Activated naive CD4-positive, alpha-beta T cell treated with anti-CD3 and anti-CD28 coated beads, Interleukin-2, amount 10 ng/mL, durations not matched to agents 7 days and 5 days (primary cell): ENCODE results near the gene FADS3.

Experiments
- CTCF ChIA-PET: fragments of 350-600 bp; sonication (Branson Sonifier 250); formaldehyde crosslinking; loops from one replicate; lab custom pipeline; 2021; ENCODE audit warnings: antibody characterized with exemption; lab: Charles Lee
- DNase-seq: peaks from one replicate; pipeline ENCODE4 v3.0.0-alpha.2; 2020
- H3K27ac Mint-ChIP-seq: one replicate; pipeline ENCODE4 v1.8.0; 2021; ENCODE audit warnings: mild to moderate bottlenecking, moderate library complexity, mixed read lengths
- H3K27me3 Mint-ChIP-seq: one replicate; pipeline ENCODE4 v1.8.0; 2021; ENCODE audit warnings: mild to moderate bottlenecking, mixed read lengths
- H3K36me3 Mint-ChIP-seq: one replicate; pipeline ENCODE4 v1.8.0; 2021; ENCODE audit warnings: mixed read lengths
- H3K4me1 Mint-ChIP-seq: one replicate; pipeline ENCODE4 v1.8.0; 2021; ENCODE audit warnings: mixed read lengths
- H3K4me3 Mint-ChIP-seq: one replicate; pipeline ENCODE4 v1.8.0; 2021; ENCODE audit warnings: mild to moderate bottlenecking, moderate library complexity, mixed read lengths
- H3K9me3 Mint-ChIP-seq: one replicate; pipeline ENCODE4 v1.8.0; 2021; ENCODE audit warnings: mixed read lengths

FADS3 gene

GRCh38 chr11:61910187-61911127 is 19.1 kb upstream of the FADS3 start:
- Mint-ChIP-seq H3K27ac (no peak overlapping the region), H3K4me3 (no peak overlapping the region), H3K36me3 (no peaks in the 10 kb centered on the region), H3K4me1 (no peaks in the 10 kb centered on the region), H3K9me3 (no peaks in the 10 kb centered on the region), H3K27me3 (peaks cover 18% of the 10 kb centered on the region)
- CTCF ChIA-PET, result interaction anchor here (0.7 to 1.9 kb wide), 5 partner anchors 9 to 172 kb away, joined by 3 to 10 read pairs (median 4); no protein-coding TSS in a partner anchor
- no peak for DNase-seq

DNA sequence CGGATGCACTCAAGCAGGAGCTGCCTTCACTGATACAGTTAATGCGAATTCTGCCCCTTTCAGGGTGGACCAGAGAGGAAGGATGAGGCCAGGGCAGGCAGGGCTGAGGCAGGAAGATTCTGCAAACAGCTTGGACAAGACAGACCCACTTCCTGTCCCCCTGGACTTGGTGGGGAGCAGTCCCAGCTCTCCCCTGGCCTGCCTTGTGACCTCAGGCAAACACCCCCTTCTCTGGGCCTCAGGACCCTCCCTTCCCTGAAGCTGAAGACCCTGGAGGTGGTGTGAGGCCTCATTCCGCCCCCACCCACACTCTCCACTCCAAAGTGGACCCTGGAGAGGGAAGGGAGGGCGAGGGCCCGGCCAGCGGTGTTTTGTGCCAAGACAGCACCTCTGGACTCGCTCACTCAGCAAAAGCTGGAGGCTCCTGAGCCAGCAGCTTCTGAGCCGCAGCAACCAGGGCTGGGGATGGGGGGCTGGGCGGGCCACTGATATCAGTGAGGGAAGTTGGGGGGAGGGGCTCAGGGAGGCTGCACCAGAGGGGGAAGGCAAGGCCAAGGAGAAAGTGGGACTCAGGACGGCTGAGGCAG is 17.5 kb upstream of the FADS3 start:
- Mint-ChIP-seq H3K4me1 (no peaks in the 10 kb centered on the region), H3K36me3 (no peaks in the 10 kb centered on the region), H3K27ac (no peak overlapping the region), H3K9me3 (no peaks in the 10 kb centered on the region), H3K4me3 (no peak overlapping the region), H3K27me3 (peaks cover 8% of the 10 kb centered on the region)
- CTCF ChIA-PET, result interaction anchor here (0.8 to 1.9 kb wide), 6 partner anchors 10 to 199 kb away, joined by 3 to 10 read pairs (median 4); no protein-coding TSS in a partner anchor
- no peak for DNase-seq

DNA sequence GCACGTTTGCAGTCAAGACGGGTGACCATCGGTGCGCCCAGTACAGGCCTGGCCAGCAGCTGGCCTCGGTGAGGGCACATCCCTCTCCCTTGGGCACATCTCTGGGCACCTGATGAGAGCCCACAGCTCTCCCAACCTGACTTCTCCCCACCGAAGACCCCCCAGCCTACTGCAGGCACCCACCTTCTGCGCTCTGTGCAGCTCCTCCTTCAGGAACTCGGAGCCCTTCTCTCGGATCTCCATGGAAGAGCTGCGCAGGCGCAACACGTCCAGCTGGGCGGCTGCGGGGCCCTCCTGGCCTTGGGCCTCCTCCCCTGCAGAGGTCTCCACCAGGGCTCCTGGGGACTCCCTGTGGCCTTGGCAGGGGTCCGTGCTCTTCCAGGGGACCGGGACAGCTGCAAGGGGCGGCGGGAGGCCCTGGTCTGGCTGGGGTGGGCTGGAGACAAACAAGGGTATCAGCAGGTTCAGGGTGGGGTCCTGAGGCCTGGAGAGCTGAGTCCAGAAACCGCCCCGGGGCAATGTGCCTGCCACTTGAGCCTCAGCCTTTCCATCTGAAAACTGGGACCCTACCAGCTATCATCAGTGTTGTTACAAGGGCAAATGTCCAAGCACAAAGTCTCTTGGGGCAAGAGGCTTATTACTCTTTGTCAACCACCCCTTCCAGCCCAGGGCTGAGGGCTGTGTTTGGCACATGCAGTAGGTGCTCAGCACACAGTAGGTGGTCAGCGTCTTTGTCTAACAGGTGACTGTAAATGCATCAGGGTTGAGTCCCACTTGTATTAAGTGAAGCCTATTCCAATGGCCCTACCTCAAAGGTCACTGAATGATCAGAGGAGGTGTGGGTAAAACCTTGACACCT is 16.8 kb upstream of the FADS3 start:
- DNase-seq, result no peak
- H3K4me3 Mint-ChIP-seq, result no peak overlapping the region
- H3K36me3 Mint-ChIP-seq, result no peaks in the 10 kb centered on the region
- no peaks in the 10 kb centered on the region for H3K4me1 Mint-ChIP-seq
- no peaks in the 10 kb centered on the region for H3K9me3 Mint-ChIP-seq
- peaks cover 9% of the 10 kb centered on the region for H3K27me3 Mint-ChIP-seq
- no peak overlapping the region for H3K27ac Mint-ChIP-seq
- CTCF ChIA-PET, result interaction anchor here (0.8 to 1.9 kb wide), 6 partner anchors 9 to 200 kb away, joined by 3 to 10 read pairs (median 4); no protein-coding TSS in a partner anchor

- Mint-ChIP-seq H3K4me3 (no peak overlapping the region), H3K27me3 (peaks cover 9% of the 10 kb centered on the region), H3K36me3 (no peaks in the 10 kb centered on the region), H3K27ac (no peak overlapping the region), H3K9me3 (no peaks in the 10 kb centered on the region), H3K4me1 (no peaks in the 10 kb centered on the region)
- CTCF ChIA-PET, result interaction anchor here (0.9 to 1.9 kb wide), 2 partner anchors 8 to 40 kb away, joined by 3 to 9 read pairs; no protein-coding TSS in a partner anchor
- DNase-seq, result no peak
Measured at GRCh38 chr11:61907282-61907681, 15.9 kb upstream of the FADS3 start.

DNA sequence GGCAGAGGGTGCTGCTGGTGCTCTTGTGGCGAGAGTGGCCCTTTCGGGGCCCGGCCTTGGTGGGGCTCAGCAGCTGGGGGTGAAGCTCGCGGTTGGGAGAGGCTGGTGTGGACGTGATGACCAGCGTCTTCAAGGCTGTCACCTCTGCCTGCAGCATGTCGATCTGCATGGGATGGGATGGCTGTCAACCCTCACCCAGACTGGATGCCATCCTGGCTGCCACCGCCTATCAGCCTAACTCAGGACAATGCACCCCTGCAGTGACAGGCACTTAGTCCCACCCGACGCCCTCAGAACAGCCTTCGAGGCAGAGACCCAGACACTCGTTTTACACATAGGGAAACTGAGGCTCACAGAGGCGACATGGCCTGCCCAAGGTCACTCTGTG is 15.2 kb upstream of the FADS3 start:
- no peak for DNase-seq
- Mint-ChIP-seq H3K36me3 (no peaks in the 10 kb centered on the region), H3K27me3 (peaks cover 9% of the 10 kb centered on the region), H3K4me1 (no peaks in the 10 kb centered on the region), H3K27ac (no peak overlapping the region), H3K4me3 (no peak overlapping the region), H3K9me3 (no peaks in the 10 kb centered on the region)
- CTCF ChIA-PET, result no interaction called here

DNA sequence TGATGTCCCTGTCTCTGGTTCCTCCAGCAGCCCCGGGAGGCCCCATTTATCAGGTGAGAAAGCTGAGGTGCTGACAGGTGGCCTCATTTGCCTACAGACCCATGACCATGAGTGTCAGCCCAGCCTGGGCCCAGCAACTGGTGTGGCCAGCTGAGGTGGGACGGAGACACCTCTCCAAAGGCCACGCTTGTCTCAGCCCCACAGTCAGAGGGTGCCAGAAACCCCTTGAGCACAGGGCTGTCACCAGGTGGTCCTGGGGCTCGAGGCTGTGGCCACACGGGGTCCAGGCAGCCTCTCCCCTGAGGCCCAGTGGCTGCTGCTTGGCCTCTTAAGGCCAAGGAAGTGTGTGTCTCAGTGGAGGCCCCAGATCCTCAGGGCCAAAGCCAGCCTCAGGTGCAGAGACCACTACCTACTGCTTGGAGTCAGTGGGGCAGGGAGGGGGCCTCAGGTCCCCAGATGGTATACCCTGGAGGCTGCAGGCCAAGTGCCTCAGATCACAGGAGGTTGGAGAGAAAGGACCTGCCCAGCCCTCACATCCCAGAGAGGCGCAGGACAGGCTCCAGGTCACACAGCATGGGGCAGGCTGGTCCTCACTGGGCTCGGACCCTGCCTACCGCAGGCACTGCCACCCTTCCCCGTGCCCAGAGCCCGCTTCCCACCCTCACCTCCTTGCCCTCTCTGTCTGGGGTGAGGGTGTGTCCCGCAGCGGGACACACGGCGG is 14.6 kb upstream of the FADS3 start:
- CTCF ChIA-PET, result interaction anchor here (1.2 kb wide), 1 partner anchor 176 kb away, joined by 4 read pairs; no protein-coding TSS in a partner anchor
- Mint-ChIP-seq H3K4me1 (no peaks in the 10 kb centered on the region), H3K36me3 (no peaks in the 10 kb centered on the region), H3K4me3 (no peak overlapping the region), H3K9me3 (no peaks in the 10 kb centered on the region), H3K27me3 (peaks cover 9% of the 10 kb centered on the region), H3K27ac (no peak overlapping the region)
- no peak for DNase-seq

- CTCF ChIA-PET, result interaction anchor here (1.2 to 10.4 kb wide), 2 partner anchors 43 to 177 kb away, joined by 4 to 176 read pairs; partner anchors contain the start of gene BEST1
- Mint-ChIP-seq H3K27me3 (peaks cover 9% of the 10 kb centered on the region), H3K4me3 (no peak overlapping the region), H3K36me3 (no peaks in the 10 kb centered on the region), H3K27ac (no peak overlapping the region), H3K9me3 (no peaks in the 10 kb centered on the region), H3K4me1 (no peaks in the 10 kb centered on the region)
- no peak for DNase-seq
Measured at GRCh38 chr11:61905067-61905696, 13.8 kb upstream of the FADS3 start.

GRCh38 chr11:61904539-61905048 is 13.2 kb upstream of the FADS3 start:
- H3K4me1 Mint-ChIP-seq, result no peaks in the 10 kb centered on the region
- H3K36me3 Mint-ChIP-seq, result no peaks in the 10 kb centered on the region
- no peak overlapping the region for H3K4me3 Mint-ChIP-seq
- peaks cover 9% of the 10 kb centered on the region for H3K27me3 Mint-ChIP-seq
- H3K9me3 Mint-ChIP-seq, result no peaks in the 10 kb centered on the region
- no peak overlapping the region for H3K27ac Mint-ChIP-seq
- CTCF ChIA-PET, result interaction anchor here (0.5 to 10.4 kb wide), 4 partner anchors 44 to 1869 kb away, joined by 3 to 261 read pairs (median 90); partner anchors contain the start of gene BEST1
- no peak for DNase-seq

GRCh38 chr11:61903845-61904244 is 12.5 kb upstream of the FADS3 start:
- Mint-ChIP-seq H3K4me3 (no peak overlapping the region), H3K4me1 (peaks cover 4% of the 10 kb centered on the region), H3K36me3 (no peaks in the 10 kb centered on the region), H3K27me3 (peaks cover 9% of the 10 kb centered on the region), H3K27ac (no peak overlapping the region), H3K9me3 (no peaks in the 10 kb centered on the region)
- CTCF ChIA-PET, result interaction anchor here (0.6 to 10.4 kb wide), 6 partner anchors 31 to 425 kb away, joined by 3 to 261 read pairs (median 5); partner anchors contain the start of gene BEST1
- DNase-seq, result no peak

DNA sequence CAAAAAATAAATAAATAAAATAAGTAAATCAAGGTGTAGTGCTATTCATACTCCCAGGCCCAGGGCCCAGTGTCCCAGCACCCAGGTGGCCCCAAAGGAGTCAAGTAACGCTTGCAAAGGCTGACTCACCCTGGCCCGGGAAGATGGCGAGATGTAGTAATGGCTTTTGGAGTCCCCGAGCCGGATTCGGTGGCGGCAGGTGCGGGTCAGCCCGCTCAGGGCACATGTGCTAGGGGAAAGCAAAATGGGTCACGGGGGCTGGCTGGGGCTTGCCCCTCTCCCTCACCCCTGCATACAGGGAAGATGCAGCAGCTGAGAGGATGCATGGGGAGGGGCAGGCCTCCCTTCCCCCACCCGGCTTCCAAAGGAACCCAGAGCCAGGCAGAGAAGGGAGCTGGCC is 11.0 kb upstream of the FADS3 start:
- no peak overlapping the region for H3K4me3 Mint-ChIP-seq
- CTCF ChIA-PET, result interaction anchor here (1.6 to 10.4 kb wide), 4 partner anchors 46 to 206 kb away, joined by 6 to 261 read pairs (median 96); partner anchors contain the start of gene BEST1
- H3K27ac Mint-ChIP-seq, result no peak overlapping the region
- no peaks in the 10 kb centered on the region for H3K9me3 Mint-ChIP-seq
- H3K4me1 Mint-ChIP-seq, result peaks cover 6% of the 10 kb centered on the region
- no peak for DNase-seq
- no peaks in the 10 kb centered on the region for H3K36me3 Mint-ChIP-seq
- peaks cover 9% of the 10 kb centered on the region for H3K27me3 Mint-ChIP-seq

DNA sequence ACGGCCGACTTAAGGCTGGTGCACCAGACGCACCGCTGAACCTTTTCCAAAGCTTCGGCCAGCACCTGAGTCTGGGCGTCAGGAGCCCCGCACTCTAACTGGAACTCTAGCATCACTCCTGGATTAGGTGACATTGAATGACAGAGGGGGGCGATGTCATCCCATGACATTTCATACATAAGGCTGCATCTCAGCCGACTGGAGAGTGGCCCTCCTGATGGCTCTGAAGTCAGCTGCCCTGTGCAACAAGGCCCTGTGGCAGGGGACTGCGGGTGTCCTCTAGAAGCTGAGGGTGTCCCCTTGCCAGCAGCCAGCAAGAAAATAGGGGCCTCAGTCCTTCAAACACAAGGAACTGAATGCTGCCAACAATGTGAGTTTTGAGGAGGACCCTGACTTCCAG is 10.1 kb upstream of the FADS3 start:
- H3K9me3 Mint-ChIP-seq, result no peaks in the 10 kb centered on the region
- no peaks in the 10 kb centered on the region for H3K36me3 Mint-ChIP-seq
- H3K4me3 Mint-ChIP-seq, result no peak overlapping the region
- CTCF ChIA-PET, result interaction anchor here (1.1 to 10.4 kb wide), 4 partner anchors 47 to 206 kb away, joined by 3 to 261 read pairs (median 96); partner anchors contain the start of gene BEST1
- DNase-seq, result no peak
- no peak overlapping the region for H3K27ac Mint-ChIP-seq
- peaks cover 6% of the 10 kb centered on the region for H3K4me1 Mint-ChIP-seq
- H3K27me3 Mint-ChIP-seq, result peaks cover 12% of the 10 kb centered on the region

DNA sequence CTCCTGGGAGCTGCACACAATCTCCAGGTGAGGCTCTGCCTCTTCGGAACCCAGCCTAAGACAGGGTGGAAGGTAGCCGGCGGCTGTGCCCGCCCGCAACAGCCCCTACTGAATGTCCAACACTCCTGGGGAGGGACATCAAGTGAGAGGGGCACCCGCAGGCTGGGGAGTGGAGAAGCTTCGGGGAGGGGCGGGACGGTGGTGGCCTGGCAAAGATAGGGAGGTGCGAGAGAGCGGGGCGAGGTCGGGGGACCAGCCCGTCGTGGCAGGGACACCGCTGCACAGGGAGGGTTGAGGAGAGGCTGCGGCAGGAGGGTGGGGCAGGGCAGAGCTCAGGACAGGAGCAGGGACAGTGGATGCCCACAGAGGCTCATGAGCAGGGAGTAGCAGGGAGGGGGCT is 8.9 kb upstream of the FADS3 start:
- no peaks in the 10 kb centered on the region for H3K36me3 Mint-ChIP-seq
- CTCF ChIA-PET, result interaction anchor here (1.0 to 10.4 kb wide), 8 partner anchors 8 to 208 kb away, joined by 3 to 261 read pairs (median 6); partner anchors contain the start of gene BEST1
- H3K9me3 Mint-ChIP-seq, result no peaks in the 10 kb centered on the region
- peaks cover 6% of the 10 kb centered on the region for H3K4me1 Mint-ChIP-seq
- DNase-seq, result no peak
- H3K27me3 Mint-ChIP-seq, result peaks cover 18% of the 10 kb centered on the region
- H3K4me3 Mint-ChIP-seq, result no peak overlapping the region
- no peak overlapping the region for H3K27ac Mint-ChIP-seq
